SK-N-SH treated with all-trans-retinoic acid at 6 μM for 48 hours (cell line): Measurements from ENCODE around the gene RNF215.

Experiments
- CSDC2 ChIP-seq: fragments of 250-450 bp; sonication (Bioruptor Pico); IDR thresholded peaks from 2 replicates; pipeline ENCODE4 v1.5.0; 2020; ENCODE audit warnings: mild to moderate bottlenecking, moderate library complexity
- ZFP3 ChIP-seq: fragments of 250-450 bp; sonication (Bioruptor Pico); IDR thresholded peaks from 2 replicates; pipeline ENCODE4 v1.5.0; 2020; ENCODE audit warnings: mild to moderate bottlenecking, moderate library complexity
- ZFP30 ChIP-seq: fragments of 450-650 bp; formaldehyde crosslinking; IDR thresholded peaks from 2 replicates; pipeline ENCODE4 v1.5.0; 2022; ENCODE audit warnings: mild to moderate bottlenecking, moderate library complexity

- TF ChIP-seq CSDC2 (CRISPR knock-in tag) (no peak), ZFP30 (CRISPR knock-in tag) (no peak), ZFP3 (CRISPR knock-in tag) (no peak)
Observed at GRCh38 chr22:30429887-30430286, 42.7 kb upstream of the RNF215 start.
